Activated CD4-positive, CD25-positive, alpha-beta regulatory T cell (primary cell): ENCODE measurements around the gene KCNE1.
"Not testable (repeated sequence)": the region's sequence is repeated elsewhere in the genome, so short reads cannot be mapped to it uniquely, and the experiment has no call there.

Experiments used
- DNase-seq, 4 experiments: peaks; one replicate each; lab custom pipeline; 2025; lab: John Stamatoyannopoulos, UW

Gene KCNE1

GRCh38 chr21:34511181-34511580, 829 bp downstream of the KCNE1 start:
- no peak for DNase-seq

DNA sequence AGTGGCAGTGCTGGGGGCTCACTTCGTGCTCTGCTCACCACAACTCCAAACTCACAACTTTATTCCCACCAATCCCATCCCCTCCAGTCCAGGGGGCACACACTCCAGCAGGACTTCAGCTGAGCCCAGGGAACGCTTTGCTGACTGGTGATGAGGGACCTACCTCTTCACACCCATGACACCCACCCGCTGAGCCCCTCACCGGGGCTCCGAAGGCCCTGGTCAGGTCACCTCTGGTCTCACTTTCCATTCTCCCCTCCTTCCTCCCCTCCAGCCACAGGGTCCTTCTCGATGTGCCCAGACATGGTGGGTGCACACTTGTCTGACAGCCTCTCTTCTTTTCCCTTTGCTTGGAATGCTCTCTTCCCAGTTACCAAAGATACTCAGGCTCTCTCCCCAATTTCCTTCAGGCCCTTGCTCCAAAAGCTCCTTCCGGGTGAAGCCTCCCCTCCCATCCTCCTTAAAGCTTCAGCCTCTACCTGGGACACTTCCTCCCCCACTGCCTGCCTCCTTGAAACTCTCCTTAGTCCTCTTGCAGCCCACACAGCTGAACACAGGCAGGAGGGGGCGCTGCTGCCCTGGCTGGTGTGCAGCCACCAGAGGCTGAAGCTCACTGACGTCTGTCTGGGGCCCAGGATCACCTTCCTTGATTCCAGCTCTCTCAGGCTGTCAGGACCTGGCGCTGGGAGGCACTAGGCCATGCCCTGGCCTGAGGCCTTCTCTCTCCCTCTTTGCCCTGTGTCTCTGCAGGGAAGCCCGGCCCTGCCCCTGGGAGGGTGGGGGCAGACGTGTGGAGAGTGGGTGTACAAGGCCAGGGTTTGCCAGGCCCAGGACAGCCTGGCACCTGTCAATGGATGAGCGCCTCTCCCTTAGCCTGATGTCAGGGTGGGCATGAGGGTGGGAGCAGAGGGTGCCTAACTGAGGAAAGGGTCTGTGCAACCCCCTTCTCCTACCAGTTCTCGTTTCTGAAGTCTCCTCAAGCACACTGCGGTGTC, 1.6 kb downstream of the KCNE1 start:
- DNase-seq = peak in 1 of 4 experiments; percentile 12

DNA sequence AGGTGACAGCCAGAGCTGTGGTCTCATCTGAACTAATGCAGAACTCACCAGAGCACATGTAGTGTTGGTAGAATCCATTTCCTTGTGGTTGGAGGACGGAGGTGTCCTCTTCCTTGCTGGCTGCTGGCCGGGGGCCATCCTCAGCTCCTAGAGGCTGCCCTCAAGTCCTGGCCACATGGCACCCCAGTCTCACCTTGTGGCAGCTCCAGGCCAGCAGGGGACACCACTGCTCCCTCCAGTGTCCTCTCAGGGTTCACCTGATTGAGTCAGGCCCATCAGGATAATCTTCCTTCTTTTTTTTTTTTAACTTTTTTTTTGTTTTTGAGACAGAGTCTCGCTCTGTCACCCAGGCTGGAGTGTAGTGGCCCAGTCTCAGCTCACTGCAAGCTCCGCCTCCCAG, 2.9 kb downstream of the KCNE1 start:
- no peak for DNase-seq

- no peak for DNase-seq
These were observed 7.4 kb downstream of the KCNE1 start for GRCh38 chr21:34504595-34504994.

GRCh38 chr21:34502480-34503106, 9.4 kb downstream of the KCNE1 start:
- DNase-seq = no peak

- no peak for DNase-seq
These were observed 10.3 kb downstream of the KCNE1 start for GRCh38 chr21:34501716-34502115.

DNA sequence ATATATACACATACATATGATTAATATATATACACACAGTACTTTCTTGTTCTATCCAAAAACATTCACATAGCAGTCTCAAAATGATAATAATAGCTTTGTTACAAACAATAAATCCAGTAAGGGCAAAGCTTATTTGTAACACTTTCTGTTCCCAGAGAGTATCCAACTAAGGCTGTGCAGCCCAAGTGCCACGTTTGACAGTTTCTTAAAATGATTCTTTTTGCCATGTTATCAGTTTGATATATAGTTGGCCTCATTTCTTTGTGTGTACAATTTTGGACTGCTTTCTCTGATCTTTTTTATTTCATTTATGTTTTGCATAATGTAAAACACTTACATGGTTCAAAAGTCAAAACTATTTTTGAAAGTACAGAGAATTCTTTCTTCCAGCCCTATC, 11.8 kb downstream of the KCNE1 start:
- no peak for DNase-seq

GRCh38 chr21:34499116-34499515, 12.9 kb downstream of the KCNE1 start:
- no peak for DNase-seq

DNA sequence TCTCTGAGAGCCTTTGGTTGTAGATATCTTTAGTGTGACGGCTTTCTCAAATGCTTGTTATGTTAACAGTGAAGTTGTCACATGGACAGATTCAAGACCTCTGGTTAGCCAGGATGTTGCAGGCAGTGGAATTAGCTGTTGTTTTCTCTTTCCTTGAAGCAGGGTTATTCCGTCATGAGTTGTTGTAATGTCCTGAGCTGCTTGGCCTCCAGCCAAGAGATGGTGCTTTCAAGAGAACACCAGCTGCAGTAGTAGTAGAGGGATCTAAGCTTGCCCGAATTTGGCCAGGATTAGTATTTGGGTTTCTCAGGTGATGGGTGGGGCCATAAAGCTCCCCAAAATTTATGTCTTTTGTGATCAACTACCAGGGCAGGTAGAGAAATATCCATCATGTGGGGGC, 13.4 kb downstream of the KCNE1 start:
- no peak for DNase-seq

- DNase-seq = not testable (repeated sequence)
These were observed 28.2 kb downstream of the KCNE1 start for GRCh38 chr21:34483854-34484253.

DNA sequence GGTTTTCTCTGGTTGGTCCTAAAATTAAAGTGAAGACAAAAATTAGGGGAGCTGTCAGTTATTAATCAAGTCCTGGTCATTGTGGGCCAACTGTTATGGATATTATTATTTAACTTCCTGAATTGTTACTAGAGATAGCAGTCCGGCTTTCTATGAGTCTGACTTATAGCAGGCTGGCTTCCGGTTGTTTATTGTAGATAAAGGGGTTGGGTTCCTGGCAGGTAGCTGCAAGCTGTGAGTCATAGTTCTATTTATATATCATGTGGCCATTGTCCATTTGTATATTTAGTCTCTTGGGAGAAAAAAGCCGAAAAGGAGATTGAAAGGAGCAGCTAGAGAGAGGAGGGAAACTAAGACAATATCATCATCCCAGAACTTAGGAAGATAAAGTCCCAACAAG, 28.6 kb downstream of the KCNE1 start:
- not testable (repeated sequence) for DNase-seq

GRCh38 chr21:34467333-34467732, 44.7 kb downstream of the KCNE1 start:
- DNase-seq = not testable (repeated sequence)

DNA sequence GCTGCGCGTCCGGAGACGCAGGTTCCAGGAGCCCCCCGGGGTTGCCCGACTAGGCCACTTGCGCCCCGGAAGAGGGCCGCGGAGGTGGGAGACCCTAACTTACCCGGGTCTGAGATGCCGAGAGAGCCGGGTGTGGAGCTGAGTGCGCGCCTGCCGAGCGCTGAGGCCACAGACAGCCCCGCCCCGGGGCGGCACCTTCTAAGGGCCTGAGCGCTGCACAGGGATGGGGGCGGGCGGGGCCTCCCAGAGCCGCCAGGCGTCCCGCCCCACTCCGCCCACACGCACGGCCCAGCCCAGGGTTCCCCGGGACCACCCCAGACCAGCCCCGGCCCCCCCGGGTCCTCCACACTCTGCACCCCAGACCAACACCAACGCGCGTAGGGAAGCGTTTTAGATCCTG, 52.6 kb downstream of the KCNE1 start:
- DNase-seq = not testable (repeated sequence)

- DNase-seq = not testable (repeated sequence)
These were observed 53.7 kb downstream of the KCNE1 start for GRCh38 chr21:34458266-34458665.

GRCh38 chr21:34456180-34456579, 55.8 kb downstream of the KCNE1 start:
- DNase-seq = not testable (repeated sequence)

DNA sequence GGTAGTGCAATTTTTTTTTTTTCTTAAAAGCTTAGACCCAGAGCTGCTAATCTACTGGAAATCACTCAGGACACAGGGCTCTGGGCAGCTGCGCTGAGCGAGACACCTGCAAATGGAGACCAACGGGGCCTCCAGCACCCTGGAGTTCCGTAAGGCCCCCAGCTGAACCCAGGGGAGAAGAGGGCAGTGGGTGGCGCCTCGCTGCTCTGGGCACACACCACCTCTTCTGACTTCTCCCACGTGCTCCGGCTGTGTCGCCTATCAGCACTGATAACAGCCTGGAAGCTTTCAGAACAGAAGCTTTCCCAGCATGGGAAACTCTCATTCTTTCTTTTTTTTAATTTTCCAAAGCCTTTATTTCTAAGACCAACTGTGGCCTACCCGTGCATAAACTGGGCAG, 56.4 kb downstream of the KCNE1 start:
- DNase-seq = not testable (repeated sequence)

- not testable (repeated sequence) for DNase-seq
These were observed 65.0 kb downstream of the KCNE1 start for GRCh38 chr21:34447018-34447417.

GRCh38 chr21:34443486-34443885, 68.5 kb downstream of the KCNE1 start:
- DNase-seq = not testable (repeated sequence)

GRCh38 chr21:34429710-34430109, 82.3 kb downstream of the KCNE1 start:
- DNase-seq = not testable (repeated sequence)

DNA sequence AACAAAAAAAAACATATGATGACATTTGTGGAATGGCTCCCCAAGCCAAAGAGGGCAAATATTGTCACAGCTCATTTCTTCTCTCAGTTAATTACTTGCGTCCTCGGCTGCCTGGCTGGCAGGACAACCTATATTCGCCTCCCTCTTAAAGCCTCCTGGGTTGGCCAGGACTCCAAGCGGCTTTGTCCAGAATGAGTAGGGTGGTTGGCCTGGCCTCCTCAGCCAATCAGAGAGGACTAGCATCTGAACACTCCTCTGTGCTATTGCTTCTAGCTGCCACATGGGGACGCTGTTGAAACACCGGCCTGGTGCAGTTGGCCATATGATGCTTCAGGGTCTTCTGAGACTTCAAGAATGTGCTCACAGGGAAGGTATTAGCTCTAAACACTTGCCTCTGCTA, 83.6 kb downstream of the KCNE1 start:
- DNase-seq = not testable (repeated sequence)

DNA sequence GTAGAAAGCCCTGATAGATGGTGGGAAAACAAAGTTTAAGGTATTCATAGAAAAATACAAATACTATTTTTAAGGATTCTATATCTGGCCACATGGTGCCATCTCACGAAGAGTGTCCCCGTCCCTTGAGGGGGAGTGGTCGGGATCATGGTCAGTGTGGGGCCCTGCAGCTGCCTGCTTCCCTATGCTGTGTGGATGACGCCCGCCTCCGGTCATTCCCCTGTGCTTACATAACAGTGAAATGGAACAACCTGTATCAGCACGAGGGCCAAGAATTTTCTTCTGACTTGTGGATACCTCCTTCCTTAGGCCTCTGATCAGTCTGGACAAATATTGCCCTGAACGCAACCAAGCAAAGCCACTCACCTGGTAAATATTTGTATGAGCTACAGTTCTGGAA, 84.7 kb downstream of the KCNE1 start:
- DNase-seq = not testable (repeated sequence)

- DNase-seq = not testable (repeated sequence)
These were observed 88.2 kb downstream of the KCNE1 start, which contains the start of gene SMIM34 for GRCh38 chr21:34423805-34424204. Gene SMIM34 (minus strand): TSS chr21:34423951. CDS start chr21:34423839, 112 bp downstream.
